ENCODE results near the gene KYAT1.
A peak's percentile ranks its signal among the peaks of the same experiment; 100 is the strongest.

Gene KYAT1

GRCh38 chr9:128881884-128882676, at the start of gene KYAT1, which contains the start of gene LRRC8A:
Gene KYAT1 (minus strand): TSS chr9:128881950. CDS start chr9:128845405, 36,545 bp downstream.
Gene LRRC8A (plus strand): TSS chr9:128882133. CDS start chr9:128907165, 25,032 bp downstream.
- DNase-seq, result peak; percentile 98

GRCh38 chr9:128929560-128929959, 47.8 kb upstream of the KYAT1 start:
- no peak for DNase-seq

- DNase-seq, result no peak
These were observed 46.9 kb upstream of the KYAT1 start for GRCh38 chr9:128928624-128929023.

- peak; percentile 46 for DNase-seq
These were observed 46.1 kb upstream of the KYAT1 start for GRCh38 chr9:128927731-128928411.

GRCh38 chr9:128923493-128923883, 41.7 kb upstream of the KYAT1 start:
- DNase-seq, result no peak

GRCh38 chr9:128921881-128922763, 40.4 kb upstream of the KYAT1 start:
- DNase-seq, result no peak

GRCh38 chr9:128920381-128921058, 38.8 kb upstream of the KYAT1 start, which contains the start of gene PHYHD1:
Gene PHYHD1 (plus strand): TSS chr9:128920982. CDS start chr9:128922324, 1,342 bp downstream.
- no peak for DNase-seq

- DNase-seq, result no peak
These were observed 37.8 kb upstream of the KYAT1 start for GRCh38 chr9:128919402-128920089.

GRCh38 chr9:128918921-128919320, 37.2 kb upstream of the KYAT1 start:
- DNase-seq, result no peak

GRCh38 chr9:128917151-128917849, 35.5 kb upstream of the KYAT1 start:
- no peak for DNase-seq

- DNase-seq, result no peak
These were observed 35.0 kb upstream of the KYAT1 start for GRCh38 chr9:128916745-128917144.

GRCh38 chr9:128916204-128916603, 34.5 kb upstream of the KYAT1 start:
- no peak for DNase-seq

GRCh38 chr9:128913995-128914772, 32.4 kb upstream of the KYAT1 start:
- no peak for DNase-seq

- no peak for DNase-seq
These were observed 31.5 kb upstream of the KYAT1 start for GRCh38 chr9:128913048-128913900.

- no peak for DNase-seq
These were observed 30.6 kb upstream of the KYAT1 start for GRCh38 chr9:128912270-128912853.

GRCh38 chr9:128911529-128912035, 29.8 kb upstream of the KYAT1 start:
- DNase-seq, result no peak

- DNase-seq, result no peak
These were observed 29.2 kb upstream of the KYAT1 start for GRCh38 chr9:128910906-128911305.

GRCh38 chr9:128909859-128910258, 28.1 kb upstream of the KYAT1 start:
- DNase-seq, result no peak

- no peak for DNase-seq
These were observed 26.6 kb upstream of the KYAT1 start for GRCh38 chr9:128908372-128908771.
